ENCODE measurements around the gene ZNF341.
A peak's percentile ranks its signal among the peaks of the same experiment; 100 is the strongest.

ZNF341 gene

GRCh38 chr20:33719989-33720709, 11.6 kb upstream of the ZNF341 start, which contains the start of gene PXMP4:
PXMP4 (minus strand) TSS chr20:33720310; CDS start chr20:33720207, 103 bp downstream.
- Histone ChIP-seq H3K4me3 (ENCODE audit: low read depth, low read length) (peak within 1 kb of the TSS; percentile 79), H3K9ac (ENCODE audit: low read depth, low read length) (no peak within 1 kb of the TSS), H3K9me3 (ENCODE audit: control insufficient read depth, insufficient read depth, low read length) (no peaks in the 10 kb centered on the region), H3K4me1 (ENCODE audit: control insufficient read depth, insufficient read depth, low read length) (no peaks in the 10 kb centered on the region), H3K27me3 (ENCODE audit: control insufficient read depth, insufficient read depth, low read length) (no peaks in the 10 kb centered on the region), H3K27ac (ENCODE audit: low read depth, low read length) (no peak within 1 kb of the TSS), H3K36me3 (ENCODE audit: control insufficient read depth, insufficient read depth, low read length) (no peaks in the 10 kb centered on the region)

GRCh38 chr20:33721391-33722140, 10.2 kb upstream of the ZNF341 start:
- H3K9ac ChIP-seq (ENCODE audit: low read depth, low read length): no peak overlapping the region
- no peaks in the 10 kb centered on the region for H3K9me3 ChIP-seq (ENCODE audit: control insufficient read depth, insufficient read depth, low read length)
- no peak overlapping the region for H3K4me3 ChIP-seq (ENCODE audit: low read depth, low read length)
- H3K4me1 ChIP-seq (ENCODE audit: control insufficient read depth, insufficient read depth, low read length): no peaks in the 10 kb centered on the region
- H3K27me3 ChIP-seq (ENCODE audit: control insufficient read depth, insufficient read depth, low read length): no peaks in the 10 kb centered on the region
- no peaks in the 10 kb centered on the region for H3K36me3 ChIP-seq (ENCODE audit: control insufficient read depth, insufficient read depth, low read length)
- no peak overlapping the region for H3K27ac ChIP-seq (ENCODE audit: low read depth, low read length)

- Histone ChIP-seq H3K9ac (ENCODE audit: low read depth, low read length) (no peak overlapping the region), H3K4me1 (ENCODE audit: control insufficient read depth, insufficient read depth, low read length) (no peaks in the 10 kb centered on the region), H3K27ac (ENCODE audit: low read depth, low read length) (no peak overlapping the region), H3K4me3 (ENCODE audit: low read depth, low read length) (no peak overlapping the region), H3K27me3 (ENCODE audit: control insufficient read depth, insufficient read depth, low read length) (no peaks in the 10 kb centered on the region), H3K9me3 (ENCODE audit: control insufficient read depth, insufficient read depth, low read length) (no peaks in the 10 kb centered on the region), H3K36me3 (ENCODE audit: control insufficient read depth, insufficient read depth, low read length) (no peaks in the 10 kb centered on the region)
Measured at GRCh38 chr20:33724439-33725094, 7.2 kb upstream of the ZNF341 start.

DNA sequence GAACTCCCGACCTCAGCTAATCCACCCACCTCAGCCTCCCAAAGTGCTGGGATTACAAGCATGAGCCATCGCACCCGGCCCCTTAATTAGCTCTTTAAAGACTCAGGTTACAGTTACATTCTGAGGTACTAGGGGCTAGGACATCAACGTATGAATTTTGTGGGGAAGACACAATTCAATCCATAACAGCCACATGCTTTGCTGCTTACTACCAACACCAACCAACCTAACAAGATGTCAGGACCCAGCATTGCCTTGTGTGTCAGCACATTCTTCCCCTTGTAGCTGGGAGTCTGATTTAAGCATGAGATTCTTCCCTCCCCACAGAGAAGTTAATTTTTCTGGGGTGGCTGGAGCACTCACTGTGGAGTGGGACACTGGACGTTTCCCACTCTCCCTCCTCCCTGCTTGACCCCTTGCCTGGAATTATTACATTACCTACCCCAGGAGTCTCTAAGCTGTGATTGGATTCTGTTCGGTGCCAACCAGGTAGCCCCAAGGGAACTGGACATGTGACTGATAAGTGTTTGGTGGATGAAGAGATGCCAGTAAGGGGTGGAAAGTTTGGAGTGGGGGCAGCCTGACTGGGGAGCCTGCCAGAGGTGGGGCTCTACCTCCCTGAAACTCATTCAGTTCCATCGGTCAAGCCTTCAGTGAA, 6.1 kb upstream of the ZNF341 start:
- Histone ChIP-seq H3K36me3 (ENCODE audit: control insufficient read depth, insufficient read depth, low read length) (no peaks in the 10 kb centered on the region), H3K4me3 (ENCODE audit: low read depth, low read length) (no peak overlapping the region), H3K27me3 (ENCODE audit: control insufficient read depth, insufficient read depth, low read length) (no peaks in the 10 kb centered on the region), H3K27ac (ENCODE audit: low read depth, low read length) (no peak overlapping the region), H3K4me1 (ENCODE audit: control insufficient read depth, insufficient read depth, low read length) (no peaks in the 10 kb centered on the region), H3K9me3 (ENCODE audit: control insufficient read depth, insufficient read depth, low read length) (no peaks in the 10 kb centered on the region), H3K9ac (ENCODE audit: low read depth, low read length) (no peak overlapping the region)

GRCh38 chr20:33727115-33727479, 4.7 kb upstream of the ZNF341 start:
- Histone ChIP-seq H3K4me3 (ENCODE audit: low read depth, low read length) (no peak overlapping the region), H3K27me3 (ENCODE audit: control insufficient read depth, insufficient read depth, low read length) (no peaks in the 10 kb centered on the region), H3K27ac (ENCODE audit: low read depth, low read length) (no peak overlapping the region), H3K36me3 (ENCODE audit: control insufficient read depth, insufficient read depth, low read length) (no peaks in the 10 kb centered on the region), H3K4me1 (ENCODE audit: control insufficient read depth, insufficient read depth, low read length) (no peaks in the 10 kb centered on the region), H3K9me3 (ENCODE audit: control insufficient read depth, insufficient read depth, low read length) (no peaks in the 10 kb centered on the region), H3K9ac (ENCODE audit: low read depth, low read length) (no peak overlapping the region)

GRCh38 chr20:33727806-33728205, 4.0 kb upstream of the ZNF341 start:
- Histone ChIP-seq H3K27me3 (ENCODE audit: control insufficient read depth, insufficient read depth, low read length) (no peaks in the 10 kb centered on the region), H3K36me3 (ENCODE audit: control insufficient read depth, insufficient read depth, low read length) (no peaks in the 10 kb centered on the region), H3K9ac (ENCODE audit: low read depth, low read length) (no peak overlapping the region), H3K4me3 (ENCODE audit: low read depth, low read length) (no peak overlapping the region), H3K27ac (ENCODE audit: low read depth, low read length) (no peak overlapping the region), H3K9me3 (ENCODE audit: control insufficient read depth, insufficient read depth, low read length) (no peaks in the 10 kb centered on the region), H3K4me1 (ENCODE audit: control insufficient read depth, insufficient read depth, low read length) (peaks cover 3% of the 10 kb centered on the region)

DNA sequence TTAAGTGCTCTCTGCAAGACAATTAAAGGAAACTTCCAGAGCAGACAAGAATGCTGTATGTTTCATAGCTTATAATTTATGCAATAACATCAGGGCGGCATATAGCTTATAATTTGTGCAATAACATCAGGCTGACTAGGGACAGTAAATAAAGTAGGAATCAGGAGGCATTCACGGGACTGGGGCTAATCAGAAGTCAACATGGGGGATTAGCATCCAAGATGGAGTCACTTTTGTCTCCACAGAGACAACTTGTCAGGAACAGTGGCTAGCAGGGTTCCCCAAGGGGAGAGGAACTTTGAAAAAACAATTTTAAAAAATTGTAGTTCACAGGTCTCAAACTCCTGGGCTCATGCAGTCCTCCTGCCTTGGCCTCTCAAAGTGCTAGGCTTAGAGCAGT, 3.3 kb upstream of the ZNF341 start:
- Histone ChIP-seq H3K9me3 (ENCODE audit: control insufficient read depth, insufficient read depth, low read length) (no peaks in the 10 kb centered on the region), H3K27me3 (ENCODE audit: control insufficient read depth, insufficient read depth, low read length) (no peaks in the 10 kb centered on the region), H3K27ac (ENCODE audit: low read depth, low read length) (no peak overlapping the region), H3K4me3 (ENCODE audit: low read depth, low read length) (no peak overlapping the region), H3K4me1 (ENCODE audit: control insufficient read depth, insufficient read depth, low read length) (peaks cover 4% of the 10 kb centered on the region), H3K9ac (ENCODE audit: low read depth, low read length) (no peak overlapping the region), H3K36me3 (ENCODE audit: control insufficient read depth, insufficient read depth, low read length) (no peaks in the 10 kb centered on the region)

DNA sequence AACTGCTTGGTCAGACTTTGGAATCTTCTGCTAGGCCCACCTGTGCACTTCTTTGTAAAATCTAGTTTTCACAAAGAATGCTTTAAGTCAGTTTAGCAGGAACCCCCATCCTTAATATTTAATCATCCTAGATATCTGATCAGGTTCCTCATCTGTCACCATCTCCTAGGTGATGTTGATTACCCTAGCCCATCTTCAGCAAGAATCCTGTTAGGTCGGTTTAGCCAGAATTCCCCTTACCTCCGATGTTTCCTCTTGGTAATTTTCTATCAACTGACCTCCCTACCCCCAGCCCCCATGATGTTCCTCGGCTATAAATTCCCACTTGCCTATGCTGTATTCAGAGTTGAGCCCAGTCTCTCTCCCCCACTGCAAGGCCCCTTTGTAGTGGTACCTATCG, 2.7 kb upstream of the ZNF341 start:
- Histone ChIP-seq H3K9ac (ENCODE audit: low read depth, low read length) (no peak overlapping the region), H3K4me3 (ENCODE audit: low read depth, low read length) (no peak overlapping the region), H3K9me3 (ENCODE audit: control insufficient read depth, insufficient read depth, low read length) (no peaks in the 10 kb centered on the region), H3K36me3 (ENCODE audit: control insufficient read depth, insufficient read depth, low read length) (no peaks in the 10 kb centered on the region), H3K27me3 (ENCODE audit: control insufficient read depth, insufficient read depth, low read length) (no peaks in the 10 kb centered on the region), H3K27ac (ENCODE audit: low read depth, low read length) (no peak overlapping the region), H3K4me1 (ENCODE audit: control insufficient read depth, insufficient read depth, low read length) (peaks cover 10% of the 10 kb centered on the region)

GRCh38 chr20:33730946-33731692, 677 bp upstream of the ZNF341 start:
- Histone ChIP-seq H3K4me3 (ENCODE audit: low read depth, low read length) (peak overlapping the region; percentile 62), H3K36me3 (ENCODE audit: control insufficient read depth, insufficient read depth, low read length) (no peaks in the 10 kb centered on the region), H3K4me1 (ENCODE audit: control insufficient read depth, insufficient read depth, low read length) (peaks cover 11% of the 10 kb centered on the region), H3K9ac (ENCODE audit: low read depth, low read length) (no peak overlapping the region), H3K27me3 (ENCODE audit: control insufficient read depth, insufficient read depth, low read length) (no peaks in the 10 kb centered on the region), H3K27ac (ENCODE audit: low read depth, low read length) (no peak overlapping the region), H3K9me3 (ENCODE audit: control insufficient read depth, insufficient read depth, low read length) (no peaks in the 10 kb centered on the region)

DNA sequence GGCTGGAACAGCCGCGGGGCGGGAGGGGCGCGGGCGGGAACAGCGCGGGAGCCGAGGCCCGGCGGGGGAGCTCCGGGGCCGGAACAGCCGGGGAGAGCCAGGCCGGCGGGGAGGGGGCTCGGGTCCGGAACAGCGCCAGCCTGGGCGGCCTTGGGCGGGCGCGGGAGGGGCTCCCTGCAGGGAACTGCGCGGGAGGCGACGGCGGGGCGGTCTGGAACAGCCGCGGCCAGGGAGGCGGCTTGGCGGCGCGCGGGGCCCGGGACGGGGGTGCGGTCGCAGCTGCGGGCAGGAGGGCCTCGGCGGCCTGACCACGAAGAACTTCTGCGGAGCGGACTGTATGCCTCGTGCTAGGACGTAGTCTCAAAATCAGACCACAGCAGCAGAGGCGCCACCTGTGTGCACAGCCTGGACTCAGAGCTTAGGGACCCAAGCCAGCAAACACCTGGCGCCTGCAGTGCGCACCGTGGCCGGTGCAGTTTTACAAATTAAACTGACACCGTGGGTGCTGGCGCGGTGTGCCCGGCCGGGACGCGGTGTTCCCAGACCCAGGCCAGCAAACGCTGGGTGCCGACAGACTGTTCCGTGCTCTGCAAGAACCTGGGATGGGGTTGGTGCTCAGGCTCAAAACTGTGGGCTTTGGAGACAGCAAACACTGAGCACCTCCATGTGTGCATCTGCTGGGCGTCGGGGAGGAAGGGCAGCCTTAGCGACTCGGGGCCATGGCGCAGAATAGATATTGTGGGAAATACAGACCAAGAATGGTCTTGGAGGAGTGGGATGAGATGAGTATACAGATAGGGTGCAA, 572 bp downstream of the ZNF341 start:
- Histone ChIP-seq H3K4me3 (ENCODE audit: low read depth, low read length) (peak overlapping the region; percentile 78), H3K9me3 (ENCODE audit: control insufficient read depth, insufficient read depth, low read length) (peaks cover 5% of the 10 kb centered on the region), H3K27me3 (ENCODE audit: control insufficient read depth, insufficient read depth, low read length) (no peaks in the 10 kb centered on the region), H3K27ac (ENCODE audit: low read depth, low read length) (peak overlapping the region; percentile 82), H3K9ac (ENCODE audit: low read depth, low read length) (peak overlapping the region; percentile 49), H3K36me3 (ENCODE audit: control insufficient read depth, insufficient read depth, low read length) (no peaks in the 10 kb centered on the region), H3K4me1 (ENCODE audit: control insufficient read depth, insufficient read depth, low read length) (peaks cover 11% of the 10 kb centered on the region)

Measured in HUES48 (cell line).